ENCODE data around the gene LAMA5. TPM values are rescaled to one million over a fixed set of nuclear protein-coding genes. Genes with fewer than 3 reads are reported as not detected.

Gene LAMA5
- polyA plus RNA-seq, 3 donors, result 0.05 TPM; not detected in 2

GRCh38 chr20:62364911-62365736 is 2.0 kb downstream of the LAMA5 start:
- 89% methylated on average over 26 of the region's 27 CpGs for WGBS (ENCODE audit: insufficient coverage)
- H3K4me1 ChIP-seq (ENCODE audit: control insufficient read depth in 1 of 2, insufficient read depth in 2 of 2, low read length in 2 of 2), result peaks cover 11 to 22% of the 10 kb centered on the region in 2 donors
- peaks cover 11% of the 10 kb centered on the region for H3K4me1 Mint-ChIP-seq
- DNase-seq, result no peak
- H3K4me3 Mint-ChIP-seq, result peak overlapping the region; percentile 31 to 64
- TF ChIP-seq CTCF (IDR thresholded peaks at IDR 0.05), result no peak
- peaks cover 37 to 60% (median 52%) of the 10 kb centered on the region in 3 donors for H3K27me3 Mint-ChIP-seq (ENCODE audit: low read depth in 3 of 3)
- H3K36me3 Mint-ChIP-seq, result no peaks in the 10 kb centered on the region
- no peak overlapping the region for H2AFZ ChIP-seq (ENCODE audit: insufficient read depth, low read depth, low read length, poor library complexity, severe bottlenecking)
- peaks cover 25 to 50% of the 10 kb centered on the region in 2 donors for H3K27me3 ChIP-seq (ENCODE audit: control insufficient read depth in 2 of 2, insufficient read depth in 2 of 2, low read length in 2 of 2)
- peaks cover 0 to 3% of the 10 kb centered on the region in 2 donors for H3K9me3 ChIP-seq (replicated peaks in 1 of 2; ENCODE audit: control insufficient read depth in 1 of 2, insufficient read depth in 1 of 2, low read length in 2 of 2)
- H3K36me3 ChIP-seq (replicated peaks in 1 of 2; ENCODE audit: control insufficient read depth in 1 of 2, insufficient read depth in 2 of 2, low read length in 2 of 2), result no peaks in the 10 kb centered on the region
- peaks cover 0 to 10% (median 0%) of the 10 kb centered on the region in 7 donors for H3K9me3 Mint-ChIP-seq
- no peaks in the 10 kb centered on the region for H3K79me2 ChIP-seq (ENCODE audit: insufficient read depth, low read length)
- no peak overlapping the region for H3K4me3 ChIP-seq (replicated peaks in 1 of 3; ENCODE audit: low read depth in 2 of 3, low read length in 3 of 3)
- H3K27ac ChIP-seq (ENCODE audit: low read depth in 1 of 2, low read length in 2 of 2), result no peak overlapping the region
- H3K4me2 ChIP-seq (replicated peaks; ENCODE audit: extremely low read depth, low read length, poor library complexity, severe bottlenecking), result no peak overlapping the region
- no peak overlapping the region for H3K9ac ChIP-seq (ENCODE audit: insufficient read depth, low read length, poor library complexity, severe bottlenecking)
- no peak overlapping the region for H3K27ac Mint-ChIP-seq
- no peaks in the 10 kb centered on the region for H4K20me1 ChIP-seq (ENCODE audit: insufficient read depth, low read length)
- intact Hi-C loops (cut with micrococcal nuclease), result no loop called here

GRCh38 chr20:62363920-62364851 is 2.9 kb downstream of the LAMA5 start:
- no peak overlapping the region for H3K27ac ChIP-seq (ENCODE audit: low read depth in 1 of 2, low read length in 2 of 2)
- H2AFZ ChIP-seq (ENCODE audit: insufficient read depth, low read depth, low read length, poor library complexity, severe bottlenecking), result no peak overlapping the region
- H3K9me3 Mint-ChIP-seq, result peaks cover 0 to 10% (median 0%) of the 10 kb centered on the region in 7 donors
- H3K4me1 Mint-ChIP-seq, result peaks cover 9% of the 10 kb centered on the region
- no peaks in the 10 kb centered on the region for H3K36me3 Mint-ChIP-seq
- 77% methylated on average over 15 of the region's 22 CpGs for WGBS (ENCODE audit: insufficient coverage)
- TF ChIP-seq CTCF (IDR thresholded peaks at IDR 0.05), result no peak
- no peaks in the 10 kb centered on the region for H3K79me2 ChIP-seq (ENCODE audit: insufficient read depth, low read length)
- DNase-seq, result peak in 1 of 3 donors; percentile 20
- intact Hi-C loops (cut with micrococcal nuclease), result no loop called here
- peaks cover 25 to 40% of the 10 kb centered on the region in 2 donors for H3K27me3 ChIP-seq (ENCODE audit: control insufficient read depth in 2 of 2, insufficient read depth in 2 of 2, low read length in 2 of 2)
- H3K9ac ChIP-seq (ENCODE audit: insufficient read depth, low read length, poor library complexity, severe bottlenecking), result no peak overlapping the region
- H3K27me3 Mint-ChIP-seq (ENCODE audit: low read depth in 3 of 3), result peaks cover 33 to 52% (median 43%) of the 10 kb centered on the region in 3 donors
- H3K4me2 ChIP-seq (replicated peaks; ENCODE audit: extremely low read depth, low read length, poor library complexity, severe bottlenecking), result no peak overlapping the region
- no peak overlapping the region for H3K4me3 ChIP-seq (replicated peaks in 1 of 3; ENCODE audit: low read depth in 2 of 3, low read length in 3 of 3)
- H3K36me3 ChIP-seq (replicated peaks in 1 of 2; ENCODE audit: control insufficient read depth in 1 of 2, insufficient read depth in 2 of 2, low read length in 2 of 2), result no peaks in the 10 kb centered on the region
- H3K4me3 Mint-ChIP-seq, result peak overlapping the region in 1 of 2 donors; percentile 64
- no peak overlapping the region for H3K27ac Mint-ChIP-seq
- no peaks in the 10 kb centered on the region for H4K20me1 ChIP-seq (ENCODE audit: insufficient read depth, low read length)
- H3K4me1 ChIP-seq (ENCODE audit: control insufficient read depth in 1 of 2, insufficient read depth in 2 of 2, low read length in 2 of 2), result peaks cover 11 to 22% of the 10 kb centered on the region in 2 donors
- peaks cover 0 to 3% of the 10 kb centered on the region in 2 donors for H3K9me3 ChIP-seq (replicated peaks in 1 of 2; ENCODE audit: control insufficient read depth in 1 of 2, insufficient read depth in 1 of 2, low read length in 2 of 2)
